ENCODE results near the gene ANKS1A. TPM values are rescaled to one million over a fixed set of nuclear protein-coding genes. Genes with fewer than 3 reads are reported as not detected.
"Not testable (repeated sequence)": the region's sequence is repeated elsewhere in the genome, so short reads cannot be mapped to it uniquely, and the experiment has no call there.

ANKS1A gene
- total RNA-seq, 1 donor from 2014 or later: 76.9 TPM

DNA sequence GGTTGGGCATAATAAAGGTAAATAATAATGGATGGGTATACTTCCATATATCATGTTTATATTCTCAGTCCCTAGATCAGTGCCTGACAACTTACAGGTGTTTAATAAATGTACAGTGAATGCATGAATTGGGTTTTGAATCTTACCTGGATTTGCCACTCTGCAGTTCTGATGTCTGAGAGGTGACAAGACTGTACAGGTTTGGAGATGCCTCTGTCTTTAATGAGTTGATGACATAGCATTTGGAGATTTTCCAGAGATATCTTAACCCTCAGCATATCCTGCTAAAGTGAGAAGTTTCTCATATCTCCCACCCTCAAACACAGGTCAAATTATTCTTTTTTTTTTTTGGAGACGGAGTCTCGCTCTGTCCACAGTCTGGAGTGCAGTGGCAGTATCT lies 2.2 kb downstream of the ANKS1A start:
- Mint-ChIP-seq H3K27me3 (ENCODE audit: unreplicated experiment) (peaks cover 5% of the 10 kb centered on the region), H3K4me3 (ENCODE audit: unreplicated experiment) (peak overlapping the region; percentile 3), H3K27ac (ENCODE audit: unreplicated experiment) (no peak overlapping the region), H3K36me3 (ENCODE audit: unreplicated experiment) (no peaks in the 10 kb centered on the region), H3K4me1 (ENCODE audit: low read depth, unreplicated experiment) (peaks cover 9% of the 10 kb centered on the region), H3K9me3 (ENCODE audit: unreplicated experiment) (peaks cover 7% of the 10 kb centered on the region)
- TF ChIP-seq, protein P1, sequence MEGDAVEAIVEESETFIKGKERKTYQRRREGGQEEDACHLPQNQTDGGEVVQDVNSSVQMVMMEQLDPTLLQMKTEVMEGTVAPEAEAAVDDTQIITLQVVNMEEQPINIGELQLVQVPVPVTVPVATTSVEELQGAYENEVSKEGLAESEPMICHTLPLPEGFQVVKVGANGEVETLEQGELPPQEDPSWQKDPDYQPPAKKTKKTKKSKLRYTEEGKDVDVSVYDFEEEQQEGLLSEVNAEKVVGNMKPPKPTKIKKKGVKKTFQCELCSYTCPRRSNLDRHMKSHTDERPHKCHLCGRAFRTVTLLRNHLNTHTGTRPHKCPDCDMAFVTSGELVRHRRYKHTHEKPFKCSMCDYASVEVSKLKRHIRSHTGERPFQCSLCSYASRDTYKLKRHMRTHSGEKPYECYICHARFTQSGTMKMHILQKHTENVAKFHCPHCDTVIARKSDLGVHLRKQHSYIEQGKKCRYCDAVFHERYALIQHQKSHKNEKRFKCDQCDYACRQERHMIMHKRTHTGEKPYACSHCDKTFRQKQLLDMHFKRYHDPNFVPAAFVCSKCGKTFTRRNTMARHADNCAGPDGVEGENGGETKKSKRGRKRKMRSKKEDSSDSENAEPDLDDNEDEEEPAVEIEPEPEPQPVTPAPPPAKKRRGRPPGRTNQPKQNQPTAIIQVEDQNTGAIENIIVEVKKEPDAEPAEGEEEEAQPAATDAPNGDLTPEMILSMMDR (IDR thresholded peaks at IDR 0.05; ENCODE audit: partially characterized antibody, unreplicated experiment): no peak
- DNase-seq: no peak

DNA sequence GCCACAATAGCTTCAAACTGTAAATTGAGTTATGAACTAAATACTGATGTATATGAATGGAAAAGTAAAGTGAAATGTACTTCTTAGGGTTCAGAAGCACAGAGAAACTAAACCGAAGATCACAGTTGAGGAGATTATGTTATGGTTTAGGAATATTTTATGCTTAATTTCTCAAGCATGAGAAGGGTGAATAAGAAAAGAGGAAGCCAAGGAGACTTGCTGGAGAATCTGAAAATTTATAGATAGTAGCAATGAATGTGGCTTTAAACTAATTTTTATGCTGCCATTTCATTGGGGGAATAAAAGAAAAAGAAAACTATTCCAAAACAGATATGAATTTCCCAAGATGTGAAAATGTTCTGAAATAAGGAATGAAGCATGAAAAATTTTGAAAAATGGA lies 5.6 kb downstream of the ANKS1A start:
- no peak overlapping the region for H3K4me3 Mint-ChIP-seq (ENCODE audit: unreplicated experiment)
- H3K4me1 Mint-ChIP-seq (ENCODE audit: low read depth, unreplicated experiment): peaks cover 5% of the 10 kb centered on the region
- peaks cover 2% of the 10 kb centered on the region for H3K9me3 Mint-ChIP-seq (ENCODE audit: unreplicated experiment)
- H3K27me3 Mint-ChIP-seq (ENCODE audit: unreplicated experiment): no peaks in the 10 kb centered on the region
- H3K36me3 Mint-ChIP-seq (ENCODE audit: unreplicated experiment): no peaks in the 10 kb centered on the region
- TF ChIP-seq, protein P1 (IDR thresholded peaks at IDR 0.05; ENCODE audit: partially characterized antibody, unreplicated experiment): no peak
- DNase-seq: no peak
- H3K27ac Mint-ChIP-seq (ENCODE audit: unreplicated experiment): no peak overlapping the region

DNA sequence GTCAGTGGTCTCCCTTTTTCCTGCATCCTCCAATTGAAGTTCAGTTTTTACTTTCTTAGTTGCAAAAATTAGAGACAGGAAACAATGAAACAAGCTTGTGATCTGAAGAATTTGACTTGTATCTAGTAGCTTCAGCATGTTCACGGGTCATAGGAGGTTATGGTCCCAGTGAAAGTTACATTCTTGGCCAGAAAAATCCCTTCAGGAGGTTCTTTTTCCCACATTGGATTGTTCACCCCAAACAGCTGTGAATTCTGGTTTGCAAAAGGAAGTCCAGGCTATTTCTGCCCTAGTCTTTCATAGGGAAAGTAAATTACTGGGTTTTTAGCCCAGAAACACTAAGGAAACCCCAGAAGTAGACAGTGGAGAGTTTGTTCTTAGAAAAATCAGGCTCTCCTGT lies 8.1 kb downstream of the ANKS1A start:
- no peaks in the 10 kb centered on the region for H3K4me1 Mint-ChIP-seq (ENCODE audit: low read depth, unreplicated experiment)
- H3K4me3 Mint-ChIP-seq (ENCODE audit: unreplicated experiment): no peak overlapping the region
- TF ChIP-seq, protein P1 (IDR thresholded peaks at IDR 0.05; ENCODE audit: partially characterized antibody, unreplicated experiment): no peak
- H3K9me3 Mint-ChIP-seq (ENCODE audit: unreplicated experiment): no peaks in the 10 kb centered on the region
- H3K27ac Mint-ChIP-seq (ENCODE audit: unreplicated experiment): no peak overlapping the region
- DNase-seq: no peak
- no peaks in the 10 kb centered on the region for H3K36me3 Mint-ChIP-seq (ENCODE audit: unreplicated experiment)
- no peaks in the 10 kb centered on the region for H3K27me3 Mint-ChIP-seq (ENCODE audit: unreplicated experiment)

DNA sequence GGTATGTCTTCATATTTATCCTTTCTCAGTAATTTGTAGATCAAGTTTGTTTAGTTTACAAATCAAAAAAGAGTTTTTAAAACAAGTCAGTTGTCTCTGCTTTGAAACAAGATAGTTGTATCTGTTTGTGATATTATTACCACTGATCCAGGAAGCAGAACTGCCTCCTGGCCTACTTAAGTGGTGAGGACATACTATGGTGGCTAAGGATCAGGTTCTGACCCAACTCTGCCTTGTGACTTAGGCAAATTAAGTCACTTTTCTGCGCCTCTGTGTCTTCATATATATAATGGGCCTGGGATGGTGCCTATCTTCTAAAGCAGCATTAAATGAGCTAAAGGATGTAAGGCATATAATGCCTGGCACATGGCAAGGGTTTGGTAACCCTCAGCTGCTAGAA lies 8.7 kb downstream of the ANKS1A start:
- Mint-ChIP-seq H3K9me3 (ENCODE audit: unreplicated experiment) (no peaks in the 10 kb centered on the region), H3K27ac (ENCODE audit: unreplicated experiment) (no peak overlapping the region), H3K36me3 (ENCODE audit: unreplicated experiment) (no peaks in the 10 kb centered on the region), H3K4me1 (ENCODE audit: low read depth, unreplicated experiment) (no peaks in the 10 kb centered on the region), H3K27me3 (ENCODE audit: unreplicated experiment) (no peaks in the 10 kb centered on the region), H3K4me3 (ENCODE audit: unreplicated experiment) (no peak overlapping the region)
- TF ChIP-seq, protein P1 (IDR thresholded peaks at IDR 0.05; ENCODE audit: partially characterized antibody, unreplicated experiment): no peak
- no peak for DNase-seq

DNA sequence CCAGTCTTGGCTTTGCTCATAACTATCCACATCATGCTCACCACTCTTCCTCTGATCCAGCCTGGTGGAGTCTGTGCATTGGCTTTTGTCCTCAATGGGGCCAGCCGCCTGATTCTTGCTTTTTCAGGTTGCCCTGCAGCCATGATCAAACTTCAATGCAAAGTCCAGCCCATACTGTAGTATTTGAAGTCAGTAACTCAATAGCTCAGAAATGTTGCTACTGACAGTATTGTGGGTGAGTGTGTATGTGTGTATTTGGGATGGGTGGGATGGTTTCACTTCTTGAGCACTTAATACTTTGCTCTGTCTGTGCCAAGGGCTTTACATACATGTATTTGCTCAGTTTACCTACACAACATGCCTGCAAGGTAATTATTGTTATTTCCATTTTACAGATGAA lies 10.7 kb downstream of the ANKS1A start:
- not testable (repeated sequence) for DNase-seq; H3K36me3 Mint-ChIP-seq (ENCODE audit: unreplicated experiment); H3K27me3 Mint-ChIP-seq (ENCODE audit: unreplicated experiment); H3K9me3 Mint-ChIP-seq (ENCODE audit: unreplicated experiment); H3K4me3 Mint-ChIP-seq (ENCODE audit: unreplicated experiment); H3K27ac Mint-ChIP-seq (ENCODE audit: unreplicated experiment); H3K4me1 Mint-ChIP-seq (ENCODE audit: low read depth, unreplicated experiment)
